ENCODE data around the gene ENPP6.

The ENPP6 gene

GRCh38 chr4:184110452-184111224 lies 107.0 kb downstream of the ENPP6 start:
- H3K4me3 ChIP-seq (ENCODE audit: low read length): no peak overlapping the region
- no peak for DNase-seq (ENCODE audit: low read depth)
- TF ChIP-seq, protein P1, sequence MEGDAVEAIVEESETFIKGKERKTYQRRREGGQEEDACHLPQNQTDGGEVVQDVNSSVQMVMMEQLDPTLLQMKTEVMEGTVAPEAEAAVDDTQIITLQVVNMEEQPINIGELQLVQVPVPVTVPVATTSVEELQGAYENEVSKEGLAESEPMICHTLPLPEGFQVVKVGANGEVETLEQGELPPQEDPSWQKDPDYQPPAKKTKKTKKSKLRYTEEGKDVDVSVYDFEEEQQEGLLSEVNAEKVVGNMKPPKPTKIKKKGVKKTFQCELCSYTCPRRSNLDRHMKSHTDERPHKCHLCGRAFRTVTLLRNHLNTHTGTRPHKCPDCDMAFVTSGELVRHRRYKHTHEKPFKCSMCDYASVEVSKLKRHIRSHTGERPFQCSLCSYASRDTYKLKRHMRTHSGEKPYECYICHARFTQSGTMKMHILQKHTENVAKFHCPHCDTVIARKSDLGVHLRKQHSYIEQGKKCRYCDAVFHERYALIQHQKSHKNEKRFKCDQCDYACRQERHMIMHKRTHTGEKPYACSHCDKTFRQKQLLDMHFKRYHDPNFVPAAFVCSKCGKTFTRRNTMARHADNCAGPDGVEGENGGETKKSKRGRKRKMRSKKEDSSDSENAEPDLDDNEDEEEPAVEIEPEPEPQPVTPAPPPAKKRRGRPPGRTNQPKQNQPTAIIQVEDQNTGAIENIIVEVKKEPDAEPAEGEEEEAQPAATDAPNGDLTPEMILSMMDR (IDR thresholded peaks at IDR 0.05; ENCODE audit: insufficient read depth, low read depth, low read length, missing control alignments): no peak

DNA sequence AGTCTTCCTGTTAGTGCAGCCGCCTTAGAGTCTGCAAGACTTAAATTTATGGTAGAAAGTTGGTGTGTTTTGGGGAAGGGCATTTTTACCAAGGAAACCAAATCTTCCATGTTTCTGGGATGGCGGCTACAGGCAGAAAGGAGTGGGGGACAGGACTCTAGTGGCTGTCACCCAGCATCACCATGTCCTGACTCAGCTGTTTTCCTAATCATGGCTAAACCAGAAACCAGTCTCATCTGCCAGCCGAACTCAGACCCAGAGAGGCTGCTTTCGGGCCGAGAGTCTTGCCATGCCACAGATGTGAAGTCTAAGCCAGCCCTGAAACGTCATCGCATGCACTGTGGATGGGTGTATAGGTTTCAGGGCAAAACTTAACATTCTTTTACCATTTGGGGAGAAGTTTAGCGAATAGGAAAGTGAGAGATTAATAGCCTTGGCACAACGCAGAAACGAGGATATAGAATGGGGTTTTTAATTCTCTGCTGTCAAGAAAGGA lies 109.6 kb downstream of the ENPP6 start:
- TF ChIP-seq, protein P1 (IDR thresholded peaks at IDR 0.05; ENCODE audit: insufficient read depth, low read depth, low read length, missing control alignments): no peak
- DNase-seq (ENCODE audit: low read depth): no peak
- H3K4me3 ChIP-seq (ENCODE audit: low read length): no peak overlapping the region

GRCh38 chr4:184104419-184105101 lies 113.1 kb downstream of the ENPP6 start:
- TF ChIP-seq, protein P1 (IDR thresholded peaks at IDR 0.05; ENCODE audit: insufficient read depth, low read depth, low read length, missing control alignments): no peak
- no peak overlapping the region for H3K4me3 ChIP-seq (ENCODE audit: low read length)
- no peak for DNase-seq (ENCODE audit: low read depth)

DNA sequence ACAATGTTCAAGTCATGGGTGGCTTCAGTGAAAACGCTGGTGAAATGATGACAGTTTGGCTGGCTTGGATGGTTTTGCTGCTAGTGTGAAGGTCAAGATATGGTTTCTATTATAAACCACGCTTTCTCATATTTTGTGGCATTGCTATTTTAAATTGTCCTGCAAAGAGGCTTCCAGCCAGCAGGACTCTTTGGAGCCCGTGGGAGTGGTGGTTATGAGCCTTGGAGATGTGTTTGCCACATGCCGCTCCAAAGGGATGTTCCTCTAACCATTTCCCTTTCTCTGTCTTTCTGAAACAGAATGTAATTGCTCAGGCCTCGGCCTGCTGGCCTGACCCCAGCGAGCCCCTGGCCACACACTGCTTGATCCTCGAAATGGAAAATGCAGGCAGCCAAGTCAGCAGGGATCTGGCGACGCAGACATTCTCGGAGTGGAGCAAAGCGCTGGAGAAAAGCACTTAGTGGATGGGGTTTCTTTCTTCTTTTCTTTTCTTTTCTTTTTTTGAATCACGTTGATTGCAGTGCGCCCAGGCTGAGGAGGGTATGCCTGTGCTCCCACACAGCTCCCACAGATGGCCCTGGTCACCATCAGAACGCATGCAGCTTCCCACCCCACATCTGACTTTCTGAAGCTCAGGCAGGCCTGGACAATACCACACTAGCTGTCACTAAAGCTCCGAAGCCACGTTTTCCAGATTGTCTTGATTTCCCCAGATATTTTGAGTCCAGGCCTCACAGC lies 114.0 kb downstream of the ENPP6 start:
- no peak for DNase-seq (ENCODE audit: low read depth)
- TF ChIP-seq, protein P1 (IDR thresholded peaks at IDR 0.05; ENCODE audit: insufficient read depth, low read depth, low read length, missing control alignments): no peak
- H3K4me3 ChIP-seq (ENCODE audit: low read length): no peak overlapping the region

- TF ChIP-seq, protein P1 (IDR thresholded peaks at IDR 0.05; ENCODE audit: insufficient read depth, low read depth, low read length, missing control alignments): no peak
- DNase-seq (ENCODE audit: low read depth): no peak
- no peak overlapping the region for H3K4me3 ChIP-seq (ENCODE audit: low read length)
These were observed 114.7 kb downstream of the ENPP6 start for GRCh38 chr4:184102927-184103326.

- TF ChIP-seq, protein P1 (IDR thresholded peaks at IDR 0.05; ENCODE audit: insufficient read depth, low read depth, low read length, missing control alignments): no peak
- no peak overlapping the region for H3K4me3 ChIP-seq (ENCODE audit: low read length)
These were observed 115.2 kb downstream of the ENPP6 start for GRCh38 chr4:184102488-184102887.

More at GRCh38 chr4:184102488-184102887, 115.2 kb downstream of the ENPP6 start:
- DNase-seq (ENCODE audit: low read depth): no peak
